BLaER1 (cell line): Measurements from ENCODE around the gene DCHS2.

Experiments used
- H3K27ac ChIP-seq: shearing (Covaris generic); formaldehyde crosslinking; 2 replicates; pipeline ENCODE4 v1.8.1; 2022
- H3K27me3 ChIP-seq: shearing (Covaris generic); formaldehyde crosslinking; 2 replicates; pipeline ENCODE4 v1.8.1; 2022
- H3K36me3 ChIP-seq: shearing (Covaris generic); formaldehyde crosslinking; 2 replicates; pipeline ENCODE4 v1.8.1; 2022
- H3K4me1 ChIP-seq: shearing (Covaris generic); formaldehyde crosslinking; 2 replicates; pipeline ENCODE4 v1.8.1; 2022
- H3K4me2 ChIP-seq: shearing (Covaris generic); formaldehyde crosslinking; 2 replicates; pipeline ENCODE4 v1.8.1; 2022
- H3K4me3 ChIP-seq: shearing (Covaris generic); formaldehyde crosslinking; 2 replicates; pipeline ENCODE4 v1.8.1; 2022
- H3K9ac ChIP-seq: shearing (Covaris generic); formaldehyde crosslinking; 2 replicates; pipeline ENCODE4 v1.8.1; 2022
- H3K9me3 ChIP-seq: shearing (Covaris generic); formaldehyde crosslinking; 2 replicates; pipeline ENCODE4 v1.8.1; 2022
- H4K20me1 ChIP-seq: shearing (Covaris generic); formaldehyde crosslinking; 2 replicates; pipeline ENCODE4 v1.8.1; 2022
- Cebpa-rat ChIP-seq: shearing (Covaris generic); IDR thresholded peaks from 2 replicates; pipeline ENCODE4 v1.8.1; 2022

The DCHS2 gene

GRCh38 chr4:154343651-154344050 is 147.9 kb downstream of the DCHS2 start:
- no peaks in the 10 kb centered on the region for H3K27me3 ChIP-seq
- H3K4me2 ChIP-seq, result no peak overlapping the region
- H4K20me1 ChIP-seq, result no peaks in the 10 kb centered on the region
- TF ChIP-seq Cebpa-rat, result no peak
- peaks cover 39% of the 10 kb centered on the region for H3K36me3 ChIP-seq
- peaks cover 48% of the 10 kb centered on the region for H3K9me3 ChIP-seq
- peaks cover 32% of the 10 kb centered on the region for H3K4me1 ChIP-seq
- H3K27ac ChIP-seq, result no peak overlapping the region; the same call in 1 of the 2 replicates
- H3K9ac ChIP-seq, result no peak overlapping the region
- H3K4me3 ChIP-seq, result no peak overlapping the region

GRCh38 chr4:154341448-154341847 is 150.2 kb downstream of the DCHS2 start:
- Histone ChIP-seq H3K27ac (no peak overlapping the region), H3K4me1 (peaks cover 29% of the 10 kb centered on the region), H3K36me3 (peaks cover 48% of the 10 kb centered on the region), H3K9ac (no peak overlapping the region), H3K4me2 (no peak overlapping the region), H3K27me3 (no peaks in the 10 kb centered on the region), H4K20me1 (no peaks in the 10 kb centered on the region), H3K4me3 (no peak overlapping the region), H3K9me3 (peaks cover 40% of the 10 kb centered on the region)
- TF ChIP-seq Cebpa-rat, result no peak

DNA sequence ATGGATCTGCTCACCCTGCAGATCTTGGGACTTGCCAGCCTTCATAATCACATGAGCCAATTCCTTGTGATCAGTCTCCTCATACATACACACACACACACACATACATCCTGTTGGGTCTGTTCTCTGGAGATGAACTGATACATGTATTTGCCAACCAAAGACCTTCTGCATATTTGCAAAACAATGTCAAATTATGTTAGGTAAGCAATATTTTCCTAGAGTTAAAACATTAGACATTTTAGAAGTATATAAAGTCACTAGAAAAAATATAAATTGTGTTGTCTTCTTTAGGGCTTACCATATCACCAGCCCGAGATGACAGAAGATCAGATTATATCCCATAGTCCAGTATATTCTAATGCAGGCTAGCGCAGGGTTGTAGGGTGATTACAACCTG is 156.0 kb downstream of the DCHS2 start:
- no peak overlapping the region for H3K27ac ChIP-seq
- no peak for TF ChIP-seq Cebpa-rat
- H3K4me2 ChIP-seq, result no peak overlapping the region
- H3K9me3 ChIP-seq, result peaks cover 18% of the 10 kb centered on the region
- H3K36me3 ChIP-seq, result peaks cover 43% of the 10 kb centered on the region
- H3K4me3 ChIP-seq, result no peak overlapping the region
- peaks cover 7% of the 10 kb centered on the region; the same call in 1 of the 2 replicates for H3K27me3 ChIP-seq
- peaks cover 22% of the 10 kb centered on the region for H3K4me1 ChIP-seq
- H4K20me1 ChIP-seq, result no peaks in the 10 kb centered on the region
- H3K9ac ChIP-seq, result no peak overlapping the region

GRCh38 chr4:154332681-154333421 is 158.7 kb downstream of the DCHS2 start:
- Histone ChIP-seq H3K9me3 (peaks cover 18% of the 10 kb centered on the region), H3K9ac (no peak overlapping the region), H3K4me2 (peak overlapping the region; percentile 67), H3K27ac (no peak overlapping the region), H3K36me3 (peaks cover 39% of the 10 kb centered on the region), H3K4me1 (peaks cover 34% of the 10 kb centered on the region), H3K4me3 (peak overlapping the region; percentile 45), H3K27me3 (peaks cover 7% of the 10 kb centered on the region; the same call in 1 of the 2 replicates), H4K20me1 (no peaks in the 10 kb centered on the region)
- TF ChIP-seq Cebpa-rat, result no peak

DNA sequence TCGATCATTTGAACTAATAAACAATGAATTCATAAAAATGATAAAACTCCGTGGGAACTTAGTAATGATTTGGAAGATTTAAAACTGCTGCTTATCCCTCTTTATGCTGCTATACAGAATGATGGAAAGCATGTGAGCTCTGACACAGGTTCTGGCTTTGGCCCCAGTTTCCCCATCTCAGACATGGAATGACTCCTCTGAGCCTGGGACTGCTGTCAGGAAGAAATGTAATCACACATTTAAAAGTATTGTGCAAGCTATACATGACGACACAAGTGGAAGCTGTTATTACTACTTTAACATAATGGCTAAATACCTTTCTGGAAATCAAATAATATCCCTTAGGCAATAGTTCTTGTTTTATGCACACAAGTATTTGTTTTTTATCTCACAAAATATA is 161.7 kb downstream of the DCHS2 start:
- Histone ChIP-seq H3K9me3 (peaks cover 10% of the 10 kb centered on the region; the same call in 1 of the 2 replicates), H3K9ac (no peak overlapping the region), H3K4me1 (peaks cover 34% of the 10 kb centered on the region), H3K27me3 (peaks cover 7% of the 10 kb centered on the region; the same call in 1 of the 2 replicates), H4K20me1 (no peaks in the 10 kb centered on the region), H3K27ac (no peak overlapping the region), H3K4me3 (no peak overlapping the region), H3K4me2 (peak overlapping the region; percentile 24; the same call in 1 of the 2 replicates), H3K36me3 (peaks cover 34% of the 10 kb centered on the region)
- no peak for TF ChIP-seq Cebpa-rat

DNA sequence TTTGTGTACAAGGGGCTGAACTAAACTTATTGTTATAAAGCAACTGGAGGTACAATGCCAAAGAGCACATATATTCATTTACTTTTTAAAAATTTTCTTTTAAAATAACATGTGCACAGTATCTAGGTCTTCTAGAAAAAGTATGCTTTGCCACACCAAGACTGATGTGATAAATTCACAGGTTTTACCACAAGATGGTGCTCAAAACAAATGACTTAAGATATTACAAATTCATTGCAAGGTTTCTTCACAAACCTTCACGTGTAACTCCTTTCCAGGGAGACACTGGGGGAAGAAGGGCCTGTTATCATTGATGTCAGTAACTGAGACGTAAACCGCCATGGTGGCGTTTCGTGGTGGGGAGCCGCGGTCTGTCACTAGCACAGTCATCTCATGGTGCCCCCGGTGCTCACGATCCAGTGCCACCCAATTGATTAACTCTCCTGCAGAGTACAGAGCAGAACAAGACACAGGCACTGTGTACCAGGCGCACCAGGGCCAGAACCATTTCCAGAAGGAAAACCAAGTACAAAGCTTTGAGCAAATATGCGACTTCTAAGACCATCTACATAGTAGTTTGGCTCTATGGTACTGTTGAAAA is 162.2 kb downstream of the DCHS2 start:
- H3K9me3 ChIP-seq, result peaks cover 10% of the 10 kb centered on the region; the same call in 1 of the 2 replicates
- H3K27me3 ChIP-seq, result peaks cover 7% of the 10 kb centered on the region; the same call in 1 of the 2 replicates
- peaks cover 34% of the 10 kb centered on the region for H3K4me1 ChIP-seq
- H3K36me3 ChIP-seq, result peaks cover 30% of the 10 kb centered on the region
- no peak overlapping the region for H3K27ac ChIP-seq
- H3K9ac ChIP-seq, result no peak overlapping the region
- H3K4me2 ChIP-seq, result peak overlapping the region; percentile 24; the same call in 1 of the 2 replicates
- H3K4me3 ChIP-seq, result no peak overlapping the region
- TF ChIP-seq Cebpa-rat, result no peak
- H4K20me1 ChIP-seq, result no peaks in the 10 kb centered on the region

DNA sequence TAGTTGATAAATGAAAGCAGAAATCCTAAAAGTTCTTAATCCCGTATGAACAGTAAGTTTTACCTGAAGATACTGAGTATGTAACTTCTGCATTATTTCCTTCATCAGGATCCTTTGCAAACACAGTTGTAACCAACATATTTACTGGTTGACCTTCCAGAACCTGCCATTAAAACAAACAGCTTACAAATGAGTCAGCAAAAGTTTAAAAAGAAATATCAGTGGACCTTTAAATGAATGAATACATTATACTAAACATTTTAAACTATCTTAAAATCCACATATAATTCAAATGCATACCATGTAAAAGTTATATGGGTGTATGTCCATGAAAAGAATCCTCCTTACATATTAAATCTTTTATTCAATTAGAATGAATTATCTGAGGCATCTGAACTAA is 163.6 kb downstream of the DCHS2 start:
- no peak overlapping the region for H3K27ac ChIP-seq
- H3K36me3 ChIP-seq, result peaks cover 17% of the 10 kb centered on the region
- no peak for TF ChIP-seq Cebpa-rat
- H4K20me1 ChIP-seq, result no peaks in the 10 kb centered on the region
- no peak overlapping the region for H3K4me3 ChIP-seq
- no peak overlapping the region for H3K9ac ChIP-seq
- peaks cover 5% of the 10 kb centered on the region; the same call in 1 of the 2 replicates for H3K9me3 ChIP-seq
- no peak overlapping the region for H3K4me2 ChIP-seq
- H3K4me1 ChIP-seq, result peaks cover 30% of the 10 kb centered on the region
- peaks cover 6% of the 10 kb centered on the region; the same call in 1 of the 2 replicates for H3K27me3 ChIP-seq

GRCh38 chr4:154320521-154320920 is 171.1 kb downstream of the DCHS2 start:
- Histone ChIP-seq H3K4me1 (no peaks in the 10 kb centered on the region), H3K4me3 (no peak overlapping the region), H3K36me3 (peaks cover 7% of the 10 kb centered on the region), H3K27ac (no peak overlapping the region), H3K9ac (no peak overlapping the region), H3K4me2 (no peak overlapping the region), H3K9me3 (peaks cover 7% of the 10 kb centered on the region), H4K20me1 (no peaks in the 10 kb centered on the region), H3K27me3 (no peaks in the 10 kb centered on the region)
- TF ChIP-seq Cebpa-rat, result no peak

DNA sequence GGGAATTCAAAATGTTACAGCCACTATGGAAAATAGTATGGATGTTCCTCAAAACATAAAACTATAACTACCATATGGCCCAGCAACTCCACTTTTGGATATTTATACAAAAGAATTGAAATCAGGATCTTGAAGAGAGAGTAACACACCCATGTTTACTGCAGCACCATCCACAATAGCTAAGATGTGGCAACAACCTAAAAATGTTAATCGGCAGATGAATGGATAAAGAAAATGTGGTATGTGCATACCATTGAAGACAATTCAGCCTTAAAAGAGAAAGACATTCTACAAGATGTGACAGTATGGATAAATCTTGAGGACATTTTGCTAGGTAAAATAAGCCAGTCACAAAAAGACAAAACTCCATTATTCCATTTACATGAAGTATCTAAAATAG is 171.9 kb downstream of the DCHS2 start:
- TF ChIP-seq Cebpa-rat, result no peak
- Histone ChIP-seq H3K27me3 (no peaks in the 10 kb centered on the region), H3K9me3 (peaks cover 7% of the 10 kb centered on the region), H3K4me2 (no peak overlapping the region), H3K27ac (no peak overlapping the region), H3K9ac (no peak overlapping the region), H4K20me1 (no peaks in the 10 kb centered on the region), H3K36me3 (peaks cover 4% of the 10 kb centered on the region; the same call in 1 of the 2 replicates), H3K4me1 (no peaks in the 10 kb centered on the region), H3K4me3 (no peak overlapping the region)
